ENCODE measurements around the gene SGCG.

DNA sequence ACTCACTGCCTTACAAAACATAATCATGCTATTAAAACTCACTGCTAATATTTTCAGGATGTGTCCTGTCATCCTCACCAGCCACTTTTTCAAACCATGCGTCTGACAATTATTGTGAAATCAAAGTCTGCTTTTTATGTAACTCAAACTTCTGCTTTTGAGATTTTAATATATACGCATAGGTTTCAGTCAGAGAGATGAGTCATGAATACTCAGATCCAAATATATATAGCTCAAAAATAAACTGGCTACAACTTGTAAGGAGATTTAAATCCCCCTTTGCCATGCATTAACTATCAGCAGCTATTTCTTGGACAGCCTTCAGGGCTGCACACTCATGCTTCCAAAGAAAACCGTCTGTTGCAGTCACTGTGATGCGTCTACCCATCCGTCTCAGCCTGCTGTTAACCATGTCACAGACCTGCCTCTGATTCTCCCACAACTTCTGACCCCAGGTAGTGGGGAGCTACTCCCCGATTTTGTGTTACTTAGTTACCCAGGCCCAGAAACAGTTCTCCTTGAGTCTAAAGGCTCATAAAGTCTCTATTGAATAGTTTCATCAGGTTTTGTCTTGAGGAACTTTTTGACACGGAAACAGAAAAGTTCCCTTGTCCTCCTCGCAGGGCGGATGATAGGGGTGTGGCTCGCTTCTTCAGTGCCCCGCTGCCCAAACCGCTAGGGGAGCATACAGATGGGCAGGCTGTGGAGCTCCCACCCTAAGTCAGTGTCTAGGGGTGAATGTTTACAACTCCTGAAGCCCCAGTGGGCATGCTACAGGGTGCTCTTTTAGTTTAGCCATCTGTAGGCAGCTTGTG, 33.8 kb upstream of the SGCG start:
- TF ChIP-seq, protein P1, sequence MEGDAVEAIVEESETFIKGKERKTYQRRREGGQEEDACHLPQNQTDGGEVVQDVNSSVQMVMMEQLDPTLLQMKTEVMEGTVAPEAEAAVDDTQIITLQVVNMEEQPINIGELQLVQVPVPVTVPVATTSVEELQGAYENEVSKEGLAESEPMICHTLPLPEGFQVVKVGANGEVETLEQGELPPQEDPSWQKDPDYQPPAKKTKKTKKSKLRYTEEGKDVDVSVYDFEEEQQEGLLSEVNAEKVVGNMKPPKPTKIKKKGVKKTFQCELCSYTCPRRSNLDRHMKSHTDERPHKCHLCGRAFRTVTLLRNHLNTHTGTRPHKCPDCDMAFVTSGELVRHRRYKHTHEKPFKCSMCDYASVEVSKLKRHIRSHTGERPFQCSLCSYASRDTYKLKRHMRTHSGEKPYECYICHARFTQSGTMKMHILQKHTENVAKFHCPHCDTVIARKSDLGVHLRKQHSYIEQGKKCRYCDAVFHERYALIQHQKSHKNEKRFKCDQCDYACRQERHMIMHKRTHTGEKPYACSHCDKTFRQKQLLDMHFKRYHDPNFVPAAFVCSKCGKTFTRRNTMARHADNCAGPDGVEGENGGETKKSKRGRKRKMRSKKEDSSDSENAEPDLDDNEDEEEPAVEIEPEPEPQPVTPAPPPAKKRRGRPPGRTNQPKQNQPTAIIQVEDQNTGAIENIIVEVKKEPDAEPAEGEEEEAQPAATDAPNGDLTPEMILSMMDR (conservative IDR thresholded peaks at IDR 0.05; ENCODE audit: low read depth, low read length): no peak
- TF ChIP-seq CEBPB (IDR thresholded peaks at IDR 0.05; ENCODE audit: low read depth, low read length) (peak; percentile 69), POLR2A (IDR thresholded peaks at IDR 0.05; ENCODE audit: low read depth, low read length) (no peak), MAFK (IDR thresholded peaks at IDR 0.05; ENCODE audit: low read depth, low read length) (no peak), SMC3 (IDR thresholded peaks at IDR 0.05; ENCODE audit: low read depth, low read length) (no peak), FOS (IDR thresholded peaks at IDR 0.05; ENCODE audit: low read depth, low read length) (no peak), USF2 (IDR thresholded peaks at IDR 0.05; ENCODE audit: low read depth, low read length) (no peak), RFX5 (IDR thresholded peaks at IDR 0.05; ENCODE audit: low read depth, low read length) (no peak), MXI1 (IDR thresholded peaks at IDR 0.05; ENCODE audit: borderline replicate concordance, low read depth, low read length) (no peak), MAZ (IDR thresholded peaks at IDR 0.05; ENCODE audit: borderline replicate concordance, low read depth, low read length) (no peak), CHD1 (IDR thresholded peaks at IDR 0.05; ENCODE audit: low read depth, low read length) (no peak), BHLHE40 (IDR thresholded peaks at IDR 0.05; ENCODE audit: low read depth, low read length) (no peak)
- TF ChIP-seq, protein P2, sequence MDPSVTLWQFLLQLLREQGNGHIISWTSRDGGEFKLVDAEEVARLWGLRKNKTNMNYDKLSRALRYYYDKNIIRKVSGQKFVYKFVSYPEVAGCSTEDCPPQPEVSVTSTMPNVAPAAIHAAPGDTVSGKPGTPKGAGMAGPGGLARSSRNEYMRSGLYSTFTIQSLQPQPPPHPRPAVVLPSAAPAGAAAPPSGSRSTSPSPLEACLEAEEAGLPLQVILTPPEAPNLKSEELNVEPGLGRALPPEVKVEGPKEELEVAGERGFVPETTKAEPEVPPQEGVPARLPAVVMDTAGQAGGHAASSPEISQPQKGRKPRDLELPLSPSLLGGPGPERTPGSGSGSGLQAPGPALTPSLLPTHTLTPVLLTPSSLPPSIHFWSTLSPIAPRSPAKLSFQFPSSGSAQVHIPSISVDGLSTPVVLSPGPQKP (IDR thresholded peaks at IDR 0.05; ENCODE audit: borderline replicate concordance, low read depth, low read length): no peak
